Measurements from ENCODE around the gene AQP5. TPM values are rescaled to one million over a fixed set of nuclear protein-coding genes. Genes with fewer than 3 reads are reported as not detected.
"Not testable (repeated sequence)": the region's sequence is repeated elsewhere in the genome, so short reads cannot be mapped to it uniquely, and the experiment has no call there.

AQP5 gene
- total RNA-seq, 1 donor from 2014 or later: not detected

GRCh38 chr12:49975318-49975761 is 13.7 kb downstream of the AQP5 start:
- intact Hi-C loops (cut with micrococcal nuclease): no loop called here
- Mint-ChIP-seq H3K36me3 (ENCODE audit: low read depth) (no peaks in the 10 kb centered on the region), H3K27me3 (ENCODE audit: insufficient read depth) (no peaks in the 10 kb centered on the region), H3K9me3 (no peaks in the 10 kb centered on the region), H3K4me1 (ENCODE audit: low read depth) (no peaks in the 10 kb centered on the region), H3K4me3 (no peak overlapping the region), H3K27ac (no peak overlapping the region)
- no peak for DNase-seq (ENCODE audit: low spot score)

DNA sequence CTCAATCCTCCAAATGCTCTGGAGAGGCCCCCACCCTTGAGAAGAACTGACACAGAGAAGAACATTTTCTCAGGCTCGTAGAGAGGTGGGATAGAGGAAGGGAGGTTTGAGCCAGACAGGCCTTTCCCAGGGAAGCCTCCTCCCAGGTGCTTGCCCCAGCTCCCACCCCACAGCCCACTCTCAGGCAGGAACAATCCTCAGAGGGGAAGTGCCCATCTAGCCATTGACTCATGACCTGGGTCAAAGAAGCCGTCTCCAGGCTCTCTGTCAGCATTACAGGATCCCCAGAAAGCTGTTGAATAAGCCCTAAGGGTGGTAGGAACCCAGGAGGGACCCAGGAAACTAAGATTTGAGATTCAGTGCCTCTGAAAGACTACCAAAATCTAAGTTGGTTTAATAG is 14.9 kb downstream of the AQP5 start:
- Mint-ChIP-seq H3K27ac (no peak overlapping the region), H3K27me3 (ENCODE audit: insufficient read depth) (no peaks in the 10 kb centered on the region), H3K36me3 (ENCODE audit: low read depth) (no peaks in the 10 kb centered on the region), H3K4me1 (ENCODE audit: low read depth) (no peaks in the 10 kb centered on the region), H3K9me3 (no peaks in the 10 kb centered on the region), H3K4me3 (no peak overlapping the region)
- intact Hi-C loops (cut with micrococcal nuclease): no loop called here
- no peak for DNase-seq (ENCODE audit: low spot score)

GRCh38 chr12:49978125-49978524 is 16.5 kb downstream of the AQP5 start:
- H3K9me3 Mint-ChIP-seq: no peaks in the 10 kb centered on the region
- no peaks in the 10 kb centered on the region for H3K27me3 Mint-ChIP-seq (ENCODE audit: insufficient read depth)
- no peaks in the 10 kb centered on the region for H3K36me3 Mint-ChIP-seq (ENCODE audit: low read depth)
- no peaks in the 10 kb centered on the region for H3K4me1 Mint-ChIP-seq (ENCODE audit: low read depth)
- H3K4me3 Mint-ChIP-seq: no peak overlapping the region
- intact Hi-C loops (cut with micrococcal nuclease): no loop called here
- H3K27ac Mint-ChIP-seq: no peak overlapping the region
- no peak for DNase-seq (ENCODE audit: low spot score)

DNA sequence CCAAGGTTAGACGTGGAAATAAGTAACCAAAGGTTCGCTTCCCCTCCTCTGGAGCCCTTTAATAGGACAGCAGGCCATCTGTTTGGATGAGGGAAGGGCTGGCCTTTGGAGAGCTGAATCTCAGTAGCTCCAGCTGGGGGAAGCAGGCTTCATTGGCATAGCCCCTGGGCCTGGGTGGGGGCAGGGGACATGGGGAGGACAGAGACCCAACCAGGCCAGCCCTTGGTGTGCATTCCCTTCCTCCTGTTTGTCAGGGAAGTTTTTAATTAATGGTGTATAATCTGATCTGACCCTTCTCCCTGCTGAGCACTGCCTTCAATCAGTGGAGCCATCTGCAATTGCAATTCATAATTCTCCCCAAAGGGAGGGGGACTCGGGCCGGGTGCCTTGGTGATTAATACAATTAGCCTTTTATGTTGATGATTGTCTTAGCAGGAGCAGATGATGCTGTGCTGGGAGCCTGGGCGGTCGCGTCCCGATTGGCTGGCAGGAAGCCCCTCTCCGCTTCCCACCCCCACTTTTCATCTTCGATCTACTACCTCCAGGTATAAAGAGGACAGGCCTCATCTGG is 17.4 kb downstream of the AQP5 start:
- DNase-seq (ENCODE audit: low spot score): no peak

DNA sequence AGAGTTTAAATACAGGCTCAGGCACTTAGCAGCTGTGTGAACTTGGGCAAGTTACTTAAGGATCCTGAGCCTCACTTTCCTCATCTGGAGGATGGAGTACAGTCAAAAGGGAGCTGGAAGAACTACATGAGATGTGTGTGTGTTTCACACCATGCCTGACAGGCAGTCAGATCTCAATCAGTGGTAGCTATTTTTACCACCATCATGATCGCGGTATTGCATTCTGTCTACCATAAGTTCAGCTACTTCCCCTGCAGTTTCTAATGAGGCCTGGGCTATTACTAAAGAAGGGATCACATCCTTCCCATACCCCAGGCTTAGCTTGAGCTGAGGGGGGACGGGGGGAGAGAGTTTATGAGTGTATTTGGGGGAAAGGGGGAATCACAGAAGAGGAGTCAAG is 18.1 kb downstream of the AQP5 start:
- no peak overlapping the region for H3K27ac Mint-ChIP-seq
- H3K36me3 Mint-ChIP-seq (ENCODE audit: low read depth): no peaks in the 10 kb centered on the region
- H3K27me3 Mint-ChIP-seq (ENCODE audit: insufficient read depth): no peaks in the 10 kb centered on the region
- H3K9me3 Mint-ChIP-seq: no peaks in the 10 kb centered on the region
- no peak for DNase-seq (ENCODE audit: low spot score)
- no peak overlapping the region for H3K4me3 Mint-ChIP-seq
- H3K4me1 Mint-ChIP-seq (ENCODE audit: low read depth): no peaks in the 10 kb centered on the region
- intact Hi-C loops (cut with micrococcal nuclease): no loop called here

More for the DNA sequence above, 17.4 kb downstream of the AQP5 start:
- Mint-ChIP-seq H3K27me3 (ENCODE audit: insufficient read depth) (no peaks in the 10 kb centered on the region), H3K4me3 (no peak overlapping the region), H3K27ac (no peak overlapping the region), H3K36me3 (ENCODE audit: low read depth) (no peaks in the 10 kb centered on the region), H3K9me3 (no peaks in the 10 kb centered on the region), H3K4me1 (ENCODE audit: low read depth) (no peaks in the 10 kb centered on the region)
- intact Hi-C loops (cut with micrococcal nuclease): no loop called here

GRCh38 chr12:49980501-49981349 is 19.1 kb downstream of the AQP5 start:
- no peak overlapping the region for H3K27ac Mint-ChIP-seq
- no peak overlapping the region for H3K4me3 Mint-ChIP-seq
- no peak for DNase-seq (ENCODE audit: low spot score)
- peaks cover 1% of the 10 kb centered on the region for H3K4me1 Mint-ChIP-seq (ENCODE audit: low read depth)
- intact Hi-C loops (cut with micrococcal nuclease): no loop called here
- peaks cover 5% of the 10 kb centered on the region for H3K36me3 Mint-ChIP-seq (ENCODE audit: low read depth)
- H3K27me3 Mint-ChIP-seq (ENCODE audit: insufficient read depth): no peaks in the 10 kb centered on the region
- H3K9me3 Mint-ChIP-seq: no peaks in the 10 kb centered on the region

DNA sequence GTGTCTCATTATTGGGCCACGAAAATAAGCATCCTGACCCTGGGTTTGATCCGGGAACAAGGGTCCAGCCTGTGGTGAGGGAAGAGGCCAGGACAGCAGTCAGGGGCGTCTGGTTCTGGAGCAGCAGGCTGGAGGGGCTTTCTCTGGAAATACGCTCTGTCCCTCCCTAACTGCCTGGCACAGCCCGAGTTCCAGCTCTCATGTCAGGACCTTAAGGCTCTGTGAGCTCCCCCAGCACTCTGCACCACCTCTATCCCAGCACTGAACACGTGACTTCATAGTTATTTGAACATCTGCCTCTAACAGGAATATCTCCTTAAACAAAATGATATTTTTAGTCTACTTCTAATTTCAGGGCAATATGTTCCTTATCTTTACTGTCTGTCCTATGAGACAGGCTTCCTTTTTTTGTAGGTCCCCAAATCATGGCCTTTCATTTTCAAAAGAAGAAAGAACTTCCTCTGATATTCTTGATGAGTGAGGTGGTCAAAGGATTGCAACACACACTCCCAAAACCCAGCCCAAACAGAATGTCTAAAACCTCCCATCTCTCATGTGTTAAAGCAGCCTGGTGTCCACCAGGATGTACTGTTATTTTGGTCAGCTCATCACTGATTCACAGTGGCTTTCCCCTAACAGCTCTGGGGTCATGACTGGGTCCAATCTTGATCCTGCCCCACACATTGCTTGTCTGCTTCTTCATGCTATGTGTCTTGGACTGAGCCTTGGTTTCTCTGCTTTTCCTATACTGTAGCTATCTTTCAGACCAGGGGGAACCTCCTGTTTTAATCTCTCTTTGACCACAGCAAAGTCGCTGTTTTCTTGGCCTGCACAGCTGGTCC is 20.8 kb downstream of the AQP5 start:
- no peaks in the 10 kb centered on the region for H3K9me3 Mint-ChIP-seq
- no peak overlapping the region for H3K27ac Mint-ChIP-seq
- DNase-seq (ENCODE audit: low spot score): no peak
- H3K36me3 Mint-ChIP-seq (ENCODE audit: low read depth): peaks cover 18% of the 10 kb centered on the region
- no peak overlapping the region for H3K4me3 Mint-ChIP-seq
- intact Hi-C loops (cut with micrococcal nuclease): no loop called here
- H3K4me1 Mint-ChIP-seq (ENCODE audit: low read depth): peaks cover 9% of the 10 kb centered on the region
- no peaks in the 10 kb centered on the region for H3K27me3 Mint-ChIP-seq (ENCODE audit: insufficient read depth)

DNA sequence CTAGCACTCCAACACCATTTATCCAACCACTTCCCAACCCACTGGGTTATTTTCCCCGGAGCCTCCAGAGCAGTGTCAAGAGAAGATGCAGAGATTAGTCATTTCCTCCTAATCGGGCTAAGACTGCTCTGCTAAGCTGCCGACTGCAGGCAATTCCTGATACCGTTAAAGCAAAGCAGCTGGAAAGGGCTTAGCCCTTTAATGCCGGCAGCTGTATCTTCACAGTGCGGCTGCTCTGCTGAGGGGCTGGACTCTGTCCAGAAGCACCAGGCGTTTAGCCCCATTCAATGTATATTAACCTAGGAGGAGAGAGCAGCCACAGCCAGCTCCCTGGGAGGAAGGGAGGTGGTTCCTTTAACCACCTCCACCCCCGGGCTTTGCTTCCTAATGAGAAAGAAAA is 22.2 kb downstream of the AQP5 start:
- Mint-ChIP-seq H3K27me3 (ENCODE audit: insufficient read depth) (no peaks in the 10 kb centered on the region), H3K4me1 (ENCODE audit: low read depth) (peaks cover 9% of the 10 kb centered on the region), H3K9me3 (no peaks in the 10 kb centered on the region), H3K4me3 (no peak overlapping the region), H3K27ac (no peak overlapping the region), H3K36me3 (ENCODE audit: low read depth) (peaks cover 27% of the 10 kb centered on the region)
- intact Hi-C loops (cut with micrococcal nuclease): no loop called here
- no peak for DNase-seq (ENCODE audit: low spot score)

DNA sequence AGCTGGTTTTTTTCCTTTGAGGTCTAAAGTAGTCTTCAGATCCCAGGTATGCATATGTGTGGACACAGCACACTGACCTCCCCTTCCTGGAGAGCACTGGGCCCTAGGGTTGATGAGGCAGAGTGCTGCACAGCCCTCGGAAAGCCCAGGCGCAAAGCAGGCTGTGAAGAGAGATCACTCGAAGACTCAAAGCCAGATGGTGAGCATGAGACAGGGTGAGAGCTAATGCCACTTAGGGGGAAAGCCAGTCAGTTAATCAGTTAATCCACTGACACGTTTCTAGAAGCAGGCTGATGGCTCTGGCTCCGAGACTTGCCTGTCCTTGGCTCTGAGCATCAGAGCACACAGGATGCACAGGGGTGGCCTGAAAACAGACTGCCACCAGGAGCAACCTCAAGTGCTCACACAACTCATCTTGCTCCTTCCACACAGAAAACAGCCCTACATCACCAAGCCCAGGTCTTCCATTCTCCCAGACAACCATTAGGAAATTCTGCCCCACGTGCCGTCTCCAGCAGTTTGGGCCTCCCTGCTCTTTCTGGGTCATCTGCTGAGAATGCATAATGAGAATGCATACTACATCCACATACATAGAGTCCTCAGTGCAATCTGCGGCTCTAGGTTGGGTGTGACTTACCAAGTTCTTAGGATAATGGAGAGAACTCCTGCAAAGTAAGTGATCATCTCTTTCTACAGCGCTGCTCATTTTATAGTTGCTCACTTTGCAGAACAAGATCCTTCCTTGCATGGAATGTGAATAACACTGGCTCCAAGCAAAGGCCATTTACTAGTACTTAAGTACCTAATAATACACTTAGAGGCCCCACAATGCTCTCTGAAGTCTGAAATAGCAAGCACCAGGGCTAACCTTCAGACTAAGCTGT is 23.0 kb downstream of the AQP5 start:
- H3K4me1 Mint-ChIP-seq (ENCODE audit: low read depth): peaks cover 9% of the 10 kb centered on the region
- no peak for DNase-seq (ENCODE audit: low spot score)
- H3K27me3 Mint-ChIP-seq (ENCODE audit: insufficient read depth): no peaks in the 10 kb centered on the region
- intact Hi-C loops (cut with micrococcal nuclease): no loop called here
- H3K4me3 Mint-ChIP-seq: no peak overlapping the region
- no peak overlapping the region for H3K27ac Mint-ChIP-seq
- H3K9me3 Mint-ChIP-seq: no peaks in the 10 kb centered on the region
- peaks cover 35% of the 10 kb centered on the region for H3K36me3 Mint-ChIP-seq (ENCODE audit: low read depth)

DNA sequence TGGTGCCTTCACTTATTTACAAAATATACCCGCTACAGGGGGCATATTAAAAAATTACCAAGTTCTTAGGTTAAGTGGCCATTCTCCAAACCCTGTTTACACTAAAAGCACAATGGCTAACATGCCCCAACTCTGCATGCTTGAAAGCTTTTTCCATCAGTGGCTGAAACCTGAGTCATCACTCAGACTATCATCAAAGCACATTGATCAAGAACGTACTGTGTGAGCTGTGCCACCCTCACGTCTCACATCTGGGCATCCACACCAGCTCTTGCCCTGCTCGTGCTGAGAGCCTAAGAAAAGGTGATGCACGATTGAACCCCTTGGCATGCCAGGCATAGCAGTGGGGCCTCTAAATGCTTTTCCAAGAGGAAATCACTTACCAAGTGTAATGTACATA is 24.3 kb downstream of the AQP5 start:
- peaks cover 9% of the 10 kb centered on the region for H3K4me1 Mint-ChIP-seq (ENCODE audit: low read depth)
- H3K9me3 Mint-ChIP-seq: no peaks in the 10 kb centered on the region
- peaks cover 43% of the 10 kb centered on the region for H3K36me3 Mint-ChIP-seq (ENCODE audit: low read depth)
- no peak for DNase-seq (ENCODE audit: low spot score)
- intact Hi-C loops (cut with micrococcal nuclease): no loop called here
- H3K27me3 Mint-ChIP-seq (ENCODE audit: insufficient read depth): no peaks in the 10 kb centered on the region
- H3K27ac Mint-ChIP-seq: peak overlapping the region; percentile 25
- H3K4me3 Mint-ChIP-seq: no peak overlapping the region

DNA sequence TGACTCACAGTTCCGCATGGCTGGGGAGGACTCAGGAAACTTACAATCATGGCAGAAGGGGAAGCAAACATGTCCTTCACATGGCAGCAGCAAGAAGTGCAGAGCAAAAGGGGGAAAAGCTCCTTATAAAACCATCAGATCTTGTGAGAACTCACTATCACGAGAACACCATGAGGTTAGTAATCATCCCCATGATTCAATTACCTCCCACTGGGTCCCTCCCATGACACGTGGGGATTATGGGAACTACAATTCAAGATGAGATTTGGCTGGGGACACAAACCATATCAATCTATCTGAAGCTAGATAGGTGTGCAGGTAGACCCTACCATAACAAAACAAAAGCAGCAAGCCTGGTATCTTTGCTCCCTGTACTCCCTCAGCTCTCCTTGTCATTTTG is 24.8 kb downstream of the AQP5 start:
- intact Hi-C loops (cut with micrococcal nuclease); H3K9me3 Mint-ChIP-seq; H3K27me3 Mint-ChIP-seq (ENCODE audit: insufficient read depth); H3K4me1 Mint-ChIP-seq (ENCODE audit: low read depth); DNase-seq (ENCODE audit: low spot score); H3K4me3 Mint-ChIP-seq; H3K27ac Mint-ChIP-seq: not testable (repeated sequence)
- H3K36me3 Mint-ChIP-seq (ENCODE audit: low read depth): peaks cover 43% of the 10 kb centered on the region

GRCh38 chr12:49987625-49988303 is 26.1 kb downstream of the AQP5 start:
- Mint-ChIP-seq H3K36me3 (ENCODE audit: low read depth) (peaks cover 55% of the 10 kb centered on the region), H3K4me1 (ENCODE audit: low read depth) (peaks cover 9% of the 10 kb centered on the region), H3K4me3 (no peak overlapping the region), H3K27ac (no peak overlapping the region), H3K27me3 (ENCODE audit: insufficient read depth) (no peaks in the 10 kb centered on the region), H3K9me3 (no peaks in the 10 kb centered on the region)
- intact Hi-C loops (cut with micrococcal nuclease): no loop called here
- DNase-seq (ENCODE audit: low spot score): no peak
